ENCODE data around the gene TMBIM6.

Gene TMBIM6

DNA sequence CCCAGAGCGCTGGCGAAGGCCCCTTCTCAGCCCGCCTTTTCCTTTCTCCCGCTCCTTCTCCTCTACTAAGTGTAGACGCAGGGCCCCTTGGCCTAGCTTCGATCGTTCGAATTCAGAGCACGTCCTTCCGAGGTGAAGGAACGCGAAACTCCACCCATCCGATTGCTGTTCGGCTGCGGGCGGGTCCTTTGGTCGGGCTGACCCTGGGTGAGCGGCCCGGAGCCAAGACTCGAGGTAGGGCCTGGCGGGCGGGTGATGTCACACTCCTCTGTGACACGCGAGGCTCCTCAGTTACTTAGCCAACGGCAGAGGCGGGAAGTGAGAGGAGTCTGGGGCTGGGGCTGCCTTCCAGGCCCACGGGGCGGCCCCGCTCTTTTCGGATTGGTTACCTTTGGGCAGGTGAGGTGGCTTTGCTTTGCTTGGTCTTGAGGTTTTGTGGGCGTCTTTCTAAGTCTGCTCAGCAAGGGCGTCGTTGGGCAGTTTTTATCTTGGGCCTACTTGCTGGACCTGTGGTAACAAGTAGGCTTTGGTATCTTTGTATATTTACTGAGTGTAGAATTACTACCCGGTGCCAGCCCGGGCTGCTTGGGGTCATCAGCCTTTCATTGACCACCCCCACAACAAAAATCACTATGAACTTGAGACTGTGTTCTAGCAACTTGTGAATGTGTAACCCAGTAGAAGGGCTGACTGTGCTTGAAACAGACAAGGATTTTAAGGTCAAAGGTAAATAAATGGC is 694 bp downstream of the TMBIM6 start:
- H3K79me2 ChIP-seq (ENCODE audit: low read length) = peaks cover 54% of the 10 kb centered on the region
- H3K4me3 ChIP-seq (ENCODE audit: low read length) = peak overlapping the region; percentile 70
- no peaks in the 10 kb centered on the region for H3K27me3 ChIP-seq (replicated peaks; ENCODE audit: insufficient read depth, low read length)
- H4K20me1 ChIP-seq (ENCODE audit: insufficient read depth, low read length) = peaks cover 34% of the 10 kb centered on the region
- peak; percentile 91 for DNase-seq
- H3K9me2 ChIP-seq (replicated peaks; ENCODE audit: insufficient read depth, low read length) = no peaks in the 10 kb centered on the region
- TF ChIP-seq, protein P1, sequence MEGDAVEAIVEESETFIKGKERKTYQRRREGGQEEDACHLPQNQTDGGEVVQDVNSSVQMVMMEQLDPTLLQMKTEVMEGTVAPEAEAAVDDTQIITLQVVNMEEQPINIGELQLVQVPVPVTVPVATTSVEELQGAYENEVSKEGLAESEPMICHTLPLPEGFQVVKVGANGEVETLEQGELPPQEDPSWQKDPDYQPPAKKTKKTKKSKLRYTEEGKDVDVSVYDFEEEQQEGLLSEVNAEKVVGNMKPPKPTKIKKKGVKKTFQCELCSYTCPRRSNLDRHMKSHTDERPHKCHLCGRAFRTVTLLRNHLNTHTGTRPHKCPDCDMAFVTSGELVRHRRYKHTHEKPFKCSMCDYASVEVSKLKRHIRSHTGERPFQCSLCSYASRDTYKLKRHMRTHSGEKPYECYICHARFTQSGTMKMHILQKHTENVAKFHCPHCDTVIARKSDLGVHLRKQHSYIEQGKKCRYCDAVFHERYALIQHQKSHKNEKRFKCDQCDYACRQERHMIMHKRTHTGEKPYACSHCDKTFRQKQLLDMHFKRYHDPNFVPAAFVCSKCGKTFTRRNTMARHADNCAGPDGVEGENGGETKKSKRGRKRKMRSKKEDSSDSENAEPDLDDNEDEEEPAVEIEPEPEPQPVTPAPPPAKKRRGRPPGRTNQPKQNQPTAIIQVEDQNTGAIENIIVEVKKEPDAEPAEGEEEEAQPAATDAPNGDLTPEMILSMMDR (IDR thresholded peaks at IDR 0.05; ENCODE audit: low read length) = no peak
- TF ChIP-seq EZH2phosphoT487 (IDR thresholded peaks at IDR 0.05; ENCODE audit: low read length) (no peak), EZH2 (optimal IDR thresholded peaks at IDR 0.05; ENCODE audit: low read depth, low read length) (no peak)
- H3K9ac ChIP-seq (ENCODE audit: low read length) = peak overlapping the region; percentile 77
- H3F3A ChIP-seq (ENCODE audit: insufficient read depth, low read length) = peaks cover 11% of the 10 kb centered on the region
- H2AFZ ChIP-seq (ENCODE audit: low read length) = peak overlapping the region; percentile 7; the same call in 1 of the 2 replicates
- 0 out of 2 replicates have a peak, but pooled peaks cover 5% of the 10 kb centered on the region for H3K36me3 ChIP-seq (replicated peaks; ENCODE audit: insufficient read depth, low read length)
- peak overlapping the region; percentile 90 for H3K27ac ChIP-seq (ENCODE audit: low read length)
- peak overlapping the region; percentile 52 for H3K4me2 ChIP-seq (ENCODE audit: low read depth, low read length)
- H3K4me1 ChIP-seq (ENCODE audit: low read length) = 0 out of 2 replicates have a peak, but pooled peaks cover 3% of the 10 kb centered on the region
- H3K9me3 ChIP-seq (replicated peaks; ENCODE audit: insufficient read depth, low read length) = no peaks in the 10 kb centered on the region

DNA sequence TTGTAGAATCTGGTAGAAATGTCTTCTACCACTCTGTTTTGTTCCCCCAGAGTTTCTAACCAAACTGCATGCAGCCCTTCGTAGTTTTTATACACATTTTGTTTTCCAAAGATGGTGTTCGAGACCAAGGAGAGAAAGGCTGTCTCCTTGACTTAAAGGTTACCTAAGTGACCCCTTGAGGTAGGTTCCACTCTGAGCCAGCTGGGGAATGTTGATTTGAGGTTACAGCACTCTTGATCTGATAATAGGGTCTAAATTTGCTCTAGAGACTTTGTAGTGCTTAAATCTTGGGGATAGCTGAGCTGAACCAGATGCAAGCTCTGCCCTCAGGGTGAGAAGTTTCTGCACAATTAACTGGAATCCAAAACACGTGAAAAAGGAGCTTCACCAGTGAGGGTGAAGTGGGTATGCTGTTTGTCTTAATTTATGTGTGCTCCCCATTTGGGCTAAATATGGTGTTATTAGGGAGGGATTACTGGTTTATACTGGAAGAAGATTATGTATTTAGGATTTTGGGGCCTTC is 3.1 kb downstream of the TMBIM6 start:
- Histone ChIP-seq H3K79me2 (ENCODE audit: low read length) (peaks cover 77% of the 10 kb centered on the region), H3K9me3 (replicated peaks; ENCODE audit: insufficient read depth, low read length) (no peaks in the 10 kb centered on the region), H3K36me3 (replicated peaks; ENCODE audit: insufficient read depth, low read length) (0 out of 2 replicates have a peak, but pooled peaks cover 5% of the 10 kb centered on the region), H4K20me1 (ENCODE audit: insufficient read depth, low read length) (peaks cover 44% of the 10 kb centered on the region), H3K9ac (ENCODE audit: low read length) (no peak overlapping the region), H3K27ac (ENCODE audit: low read length) (no peak overlapping the region), H2AFZ (ENCODE audit: low read length) (no peak overlapping the region), H3K9me2 (replicated peaks; ENCODE audit: insufficient read depth, low read length) (no peaks in the 10 kb centered on the region), H3K4me3 (ENCODE audit: low read length) (no peak overlapping the region), H3K27me3 (replicated peaks; ENCODE audit: insufficient read depth, low read length) (no peaks in the 10 kb centered on the region), H3F3A (ENCODE audit: insufficient read depth, low read length) (peaks cover 14% of the 10 kb centered on the region), H3K4me1 (ENCODE audit: low read length) (0 out of 2 replicates have a peak, but pooled peaks cover 7% of the 10 kb centered on the region), H3K4me2 (ENCODE audit: low read depth, low read length) (no peak overlapping the region)
- no peak for DNase-seq
- no peak for TF ChIP-seq EZH2 (optimal IDR thresholded peaks at IDR 0.05; ENCODE audit: low read depth, low read length)
- no peak for TF ChIP-seq EZH2phosphoT487 (IDR thresholded peaks at IDR 0.05; ENCODE audit: low read length)
- TF ChIP-seq, protein P1 (IDR thresholded peaks at IDR 0.05; ENCODE audit: low read length) = no peak

DNA sequence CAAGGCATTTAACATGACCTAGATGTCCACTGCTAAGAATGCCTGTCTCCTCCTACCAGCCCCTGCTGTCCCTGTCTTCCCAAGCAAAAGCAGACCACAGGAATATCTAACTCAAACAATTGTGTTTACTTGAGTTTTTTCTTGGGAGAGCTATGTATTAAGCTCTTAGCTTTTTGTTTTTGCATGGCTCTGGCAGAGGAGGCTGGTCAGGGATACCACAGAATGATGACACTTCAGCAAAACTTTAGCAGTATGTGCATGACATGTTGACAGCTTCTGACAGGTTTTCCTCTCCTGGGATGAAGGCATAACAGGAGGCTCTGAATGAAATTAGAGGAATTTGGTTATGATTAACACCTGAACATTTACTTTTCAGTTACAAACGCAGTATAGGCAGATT is 6.9 kb downstream of the TMBIM6 start:
- no peak overlapping the region for H3K4me2 ChIP-seq (ENCODE audit: low read depth, low read length)
- H3K9me2 ChIP-seq (replicated peaks; ENCODE audit: insufficient read depth, low read length) = no peaks in the 10 kb centered on the region
- H3K4me1 ChIP-seq (ENCODE audit: low read length) = peaks cover 36% of the 10 kb centered on the region

More for the DNA sequence above, 6.9 kb downstream of the TMBIM6 start:
- Histone ChIP-seq H3F3A (ENCODE audit: insufficient read depth, low read length) (peaks cover 13% of the 10 kb centered on the region), H3K27me3 (replicated peaks; ENCODE audit: insufficient read depth, low read length) (no peaks in the 10 kb centered on the region), H4K20me1 (ENCODE audit: insufficient read depth, low read length) (peaks cover 66% of the 10 kb centered on the region), H3K36me3 (replicated peaks; ENCODE audit: insufficient read depth, low read length) (peaks cover 18% of the 10 kb centered on the region; the same call in 1 of the 2 replicates), H2AFZ (ENCODE audit: low read length) (no peak overlapping the region), H3K27ac (ENCODE audit: low read length) (no peak overlapping the region), H3K9me3 (replicated peaks; ENCODE audit: insufficient read depth, low read length) (no peaks in the 10 kb centered on the region), H3K79me2 (ENCODE audit: low read length) (peaks cover 100% of the 10 kb centered on the region), H3K4me3 (ENCODE audit: low read length) (no peak overlapping the region), H3K9ac (ENCODE audit: low read length) (no peak overlapping the region)
- TF ChIP-seq EZH2 (optimal IDR thresholded peaks at IDR 0.05; ENCODE audit: low read depth, low read length) = no peak
- TF ChIP-seq, protein P1 (IDR thresholded peaks at IDR 0.05; ENCODE audit: low read length) = no peak
- TF ChIP-seq EZH2phosphoT487 (IDR thresholded peaks at IDR 0.05; ENCODE audit: low read length) = no peak
- DNase-seq = no peak
